Stomach (tissue), 9 donors: ENCODE measurements around the gene WDR72. TPM values are rescaled to one million over a fixed set of nuclear protein-coding genes. Genes with fewer than 3 reads are reported as not detected.
"Not testable (repeated sequence)": the region's sequence is repeated elsewhere in the genome, so short reads cannot be mapped to it uniquely, and the experiment has no call there.

Source experiments
- DNase-seq, 2 donors: peaks; one replicate each; pipeline versions ENCODE4 v3.0.0 to v3.0.0-alpha.2; 2013 to 2019
- H3K27ac ChIP-seq, 5 donors: fragments of 200-600 bp in 4 of 5; sonication (generic) in 4 of 5; one replicate each; pipeline ENCODE4 v1.5.1; 2013 to 2019; ENCODE audit warnings: mild to moderate bottlenecking in 1 of 5, moderate library complexity in 1 of 5
- H3K27me3 ChIP-seq, 3 donors: fragments of 200-600 bp; sonication (generic); one replicate each; pipeline ENCODE4 v1.5.1; 2017 to 2019; ENCODE audit warnings: mixed run types in 1 of 3
- H3K36me3 ChIP-seq, 4 donors: fragments of 200-600 bp; sonication (generic); 1 replicate in 3 of 4; 2 replicates in 1 of 4; pipeline ENCODE4 v1.5.1; 2016 to 2019
- H3K4me1 ChIP-seq, 4 donors: fragments of 200-600 bp; sonication (generic); one replicate each; pipeline ENCODE4 v1.5.1; 2016 to 2019
- H3K4me3 ChIP-seq, 4 donors: fragments of 200-600 bp; sonication (generic) in 3 of 4; one replicate each; pipeline ENCODE4 v1.5.1; 2016 to 2019; ENCODE audit warnings: mild to moderate bottlenecking in 1 of 4
- H3K9me3 ChIP-seq, 4 donors: fragments of 200-600 bp; sonication (generic); one replicate each; pipeline ENCODE4 v1.5.1; 2016 to 2019
- CTCF ChIP-seq, 7 experiments: fragments of 450-650 bp in 4 of 7; fragments of 200-600 bp in 3 of 7; sonication (generic) in 3 of 7; IDR thresholded peaks; one replicate each; pipeline ENCODE4 v1.5.1; 2016 to 2019; ENCODE audit warnings: antibody characterized with exemption in 7 of 7, control low read depth in 2 of 7, mild to moderate bottlenecking in 1 of 7
- EP300 ChIP-seq: sonication (generic); formaldehyde crosslinking; IDR thresholded peaks from one replicate; pipeline ENCODE4 v1.6.1; 2017; ENCODE audit warnings: antibody characterized with exemption
- POLR2A ChIP-seq, 4 donors: fragments of 450-650 bp; IDR thresholded peaks; one replicate each; pipeline ENCODE4 v1.6.1; 2016; ENCODE audit warnings: antibody characterized with exemption in 4 of 4, control low read depth in 2 of 4, mild to moderate bottlenecking in 1 of 4, moderate library complexity in 1 of 4
- POLR2AphosphoS5 ChIP-seq, 3 donors: sonication (generic); formaldehyde crosslinking; IDR thresholded peaks; one replicate each; pipeline ENCODE4 v1.6.1; 2016; ENCODE audit warnings: antibody characterized with exemption in 3 of 3
- WGBS, 5 donors: extraction: QIAGEN DNeasy Blood & Tissue Kit in 3 of 5; methylation state at CpG; one replicate each; pipeline versions ENCODE4 v1.1.5 to v1.1.7; 2013 to 2018; 5-methylcytosine and 5-hydroxymethylcytosine counted together
- intact Hi-C: fragments of 100-400 bp; cut with DNase I; formaldehyde crosslinking; loops from one replicate; pipeline ENCODE4 v1.15.1; 2023; ENCODE audit warnings: low total_unique reads
- polyA plus RNA-seq, 3 donors: library from polyadenylated mRNA; stranded (reverse); fragments of 200-250 nt; gene quantifications; one replicate each; pipeline ENCODE4 v1.2.3, GENCODE V29; 2013
- total RNA-seq, 5 donors: library from RNA; depleted of rRNA; stranded (reverse); fragments of >200 nt; gene quantifications; one replicate each; pipeline versions ENCODE4 v1.1.0 to v1.2.3, GENCODE V29; 2014 to 2016
- donor health status: healthy with polysubstance abuse.
- donor health status: Bipolar disorder and iron deficiency.
- donor health status: healthy.

WDR72 gene
- total and polyA plus RNA-seq, 8 donors, result under 0.01 to 0.61 (median 0.41) TPM; not detected in 2

DNA sequence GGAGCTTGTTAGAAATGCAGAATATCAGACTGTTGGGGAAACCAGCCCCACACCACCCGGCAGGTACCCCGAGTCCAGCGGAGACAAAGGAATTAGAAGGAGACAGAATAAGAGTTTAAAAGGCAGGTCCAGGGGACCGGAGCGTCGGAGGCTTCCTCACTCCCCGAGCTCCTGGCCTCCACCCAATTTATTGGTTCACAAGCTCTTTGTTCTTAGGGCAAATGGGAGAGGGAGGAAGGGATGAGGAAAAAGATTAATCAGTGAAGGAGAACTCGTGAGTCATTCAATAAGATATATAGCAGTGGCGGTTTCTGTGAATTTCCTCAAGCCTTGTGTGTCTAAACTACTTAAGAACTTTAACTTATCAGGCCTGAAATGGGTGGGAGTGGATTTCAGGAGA lies 32.1 kb upstream of the WDR72 start:
- no peak for DNase-seq
- intact Hi-C loops, result no loop called here

GRCh38 chr15:53789654-53790375 lies 30.4 kb upstream of the WDR72 start:
- no peak for DNase-seq
- no peaks in the 10 kb centered on the region for H3K4me1 ChIP-seq
- H3K27ac ChIP-seq, result no peak overlapping the region
- no peak overlapping the region for H3K4me3 ChIP-seq
- no peaks in the 10 kb centered on the region for H3K27me3 ChIP-seq
- intact Hi-C loops, result no loop called here
- no peaks in the 10 kb centered on the region for H3K9me3 ChIP-seq
- no peak for TF ChIP-seq POLR2A (IDR thresholded peaks at IDR 0.05)
- 32 to 51% (median 43%) methylated on average over 2 of the region's 2 CpGs for WGBS, 5 donors
- H3K36me3 ChIP-seq, result no peaks in the 10 kb centered on the region

More for the DNA sequence above, 32.1 kb upstream of the WDR72 start:
- TF ChIP-seq POLR2A (IDR thresholded peaks at IDR 0.05) (no peak), CTCF (IDR thresholded peaks at IDR 0.05) (no peak), POLR2AphosphoS5 (IDR thresholded peaks at IDR 0.05) (no peak), EP300 (no peak)
- no peak overlapping the region for H3K27ac ChIP-seq
- WGBS, 5 donors, result 39 to 58% (median 53%) methylated on average over 9 of the region's 9 CpGs
- H3K4me1 ChIP-seq, result no peaks in the 10 kb centered on the region
- no peaks in the 10 kb centered on the region for H3K9me3 ChIP-seq
- H3K4me3 ChIP-seq, result no peak overlapping the region
- no peaks in the 10 kb centered on the region for H3K36me3 ChIP-seq
- H3K27me3 ChIP-seq, result no peaks in the 10 kb centered on the region

DNA sequence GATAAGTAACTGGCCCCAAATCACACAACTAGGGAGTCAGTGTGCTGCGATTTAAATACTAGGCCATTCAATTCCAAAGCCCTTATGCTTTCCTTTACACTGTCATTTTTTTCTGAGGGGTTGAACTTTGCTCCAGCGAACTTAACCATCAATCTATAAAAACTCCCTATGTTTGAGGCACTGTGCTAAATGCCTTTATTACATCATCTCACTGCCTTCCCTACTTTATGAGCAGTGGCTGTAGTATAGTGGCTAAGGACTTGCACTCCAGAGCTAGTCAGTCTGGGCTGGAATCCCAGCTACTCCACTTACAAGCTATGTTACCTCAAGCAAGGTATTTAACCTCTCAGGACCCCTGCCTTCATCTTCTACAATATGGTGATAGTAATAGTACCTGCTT lies 26.9 kb upstream of the WDR72 start:
- Histone ChIP-seq H3K27me3 (no peaks in the 10 kb centered on the region), H3K9me3 (no peaks in the 10 kb centered on the region), H3K4me1 (no peaks in the 10 kb centered on the region), H3K4me3 (no peak overlapping the region), H3K36me3 (no peaks in the 10 kb centered on the region), H3K27ac (no peak overlapping the region)
- TF ChIP-seq EP300, result no peak
- no peak for TF ChIP-seq CTCF (IDR thresholded peaks at IDR 0.05)
- no peak for TF ChIP-seq POLR2AphosphoS5 (IDR thresholded peaks at IDR 0.05)
- WGBS, 5 donors, result 74 to 92% (median 86%) methylated on average over 2 of the region's 2 CpGs
- DNase-seq, result peak in 1 of 2 donors; percentile 20
- intact Hi-C loops, result no loop called here

DNA sequence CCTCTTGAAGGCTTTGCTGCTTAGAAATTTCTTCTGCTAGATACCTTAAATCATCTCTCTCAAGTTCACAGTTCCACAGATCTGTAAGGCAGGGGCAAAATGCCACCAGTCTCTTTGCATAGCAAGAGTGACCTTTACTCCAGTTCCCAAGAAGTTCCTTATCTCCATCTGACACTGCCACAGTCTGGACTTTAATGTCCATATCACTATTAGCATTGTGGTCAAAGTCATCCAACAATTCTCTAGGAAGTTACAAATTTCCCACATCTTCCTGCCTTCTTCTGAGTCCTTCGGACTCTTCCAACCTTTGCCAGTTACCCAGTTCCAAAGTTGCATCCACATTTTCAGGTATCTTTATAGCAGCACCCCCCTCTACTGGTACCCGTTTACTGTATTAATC lies 25.8 kb upstream of the WDR72 start:
- H3K27me3 ChIP-seq, H3K9me3 ChIP-seq, H3K36me3 ChIP-seq, intact Hi-C loops, H3K4me1 ChIP-seq, H3K27ac ChIP-seq, DNase-seq, H3K4me3 ChIP-seq: not testable (repeated sequence)
- WGBS, 5 donors, result 84 to 90% (median 88%) methylated on average over 2 of the region's 2 CpGs

GRCh38 chr15:53762916-53763315 lies 3.5 kb upstream of the WDR72 start:
- DNase-seq, result no peak
- WGBS, 5 donors, result 71 to 84% (median 75%) methylated on average over 2 of the region's 2 CpGs
- Histone ChIP-seq H3K4me1 (peaks cover 0 to 11% (median 3%) of the 10 kb centered on the region in 4 donors), H3K4me3 (no peak overlapping the region), H3K36me3 (no peaks in the 10 kb centered on the region), H3K27me3 (peaks cover 6 to 36% (median 14%) of the 10 kb centered on the region in 3 donors), H3K27ac (no peak overlapping the region), H3K9me3 (no peaks in the 10 kb centered on the region)
- intact Hi-C loops, result no loop called here
- TF ChIP-seq POLR2AphosphoS5 (IDR thresholded peaks at IDR 0.05) (no peak), CTCF (IDR thresholded peaks at IDR 0.05) (no peak), POLR2A (IDR thresholded peaks at IDR 0.05) (no peak), EP300 (no peak)
